ENCODE data around the gene PRKN.

- TF ChIP-seq GATA2 (IDR thresholded peaks at IDR 0.05; ENCODE audit: low read depth, low read length) (no peak), GATA3 (IDR thresholded peaks at IDR 0.05; ENCODE audit: low read depth, low read length) (no peak)
Measured at GRCh38 chr6:161917645-161918044, 809.9 kb downstream of the PRKN start.
